ENCODE measurements around the gene PKD2.

GRCh38 chr4:87982446-87983010, 24.9 kb upstream of the PKD2 start:
- TF ChIP-seq CTCF (conservative IDR thresholded peaks at IDR 0.05; ENCODE audit: low read length) = no peak
- TF ChIP-seq EZH2phosphoT487 (IDR thresholded peaks at IDR 0.05; ENCODE audit: borderline replicate concordance, low read depth, low read length) = no peak

Measured in OCI-LY7 (cell line).